Measurements from ENCODE around the gene TMEM74B. TPM values are rescaled to one million over a fixed set of nuclear protein-coding genes. Genes with fewer than 3 reads are reported as not detected.

The TMEM74B gene
- total RNA-seq, 1 experiment from 2014 or later = 1.1 TPM

DNA sequence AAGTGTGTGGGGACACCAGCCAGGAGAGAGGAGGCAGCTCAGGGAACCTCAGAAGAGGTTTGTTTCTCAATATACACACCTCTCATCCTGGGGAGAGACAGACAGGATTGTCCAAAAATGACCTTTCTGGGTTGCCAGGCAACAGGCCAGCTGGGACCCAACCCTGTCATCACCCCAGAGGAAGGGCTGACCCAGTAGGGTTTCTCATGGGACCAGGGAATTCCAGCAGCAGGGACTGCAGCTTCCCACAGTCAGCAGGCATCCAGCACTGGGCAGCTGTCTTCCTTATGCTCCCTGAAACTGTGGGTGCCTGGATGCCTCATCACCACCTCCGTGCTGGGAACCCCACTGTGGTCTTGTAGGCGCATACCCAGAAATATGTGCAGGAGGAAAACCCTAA is 19.8 kb upstream of the TMEM74B start:
- no peaks in the 10 kb centered on the region for H3K9me3 ChIP-seq (ENCODE audit: control insufficient read depth, insufficient read depth, low read depth, low read length)
- intact Hi-C loops (cut with micrococcal nuclease; ENCODE audit: unreplicated experiment) (no loop called here), in situ Hi-C loops (cut with HindIII; ENCODE audit: low pct_unique_long_range_greater_than_20kb, low sequenced_read_pairs) (no loop called here)
- CTCF ChIA-PET = no interaction called here
- BruUV-seq (replicated peaks) = no TSS peak
- no peak overlapping the region for H3K27ac ChIP-seq (ENCODE audit: low read length)
- H3K27me3 ChIP-seq (ENCODE audit: control insufficient read depth, insufficient read depth, low read length) = peaks cover 3% of the 10 kb centered on the region; the same call in 1 of the 2 replicates
- TF ChIP-seq SIN3A (IDR thresholded peaks at IDR 0.05; ENCODE audit: borderline replicate concordance, insufficient read depth, low read depth, low read length) (no peak), TCF7L2 (IDR thresholded peaks at IDR 0.05; ENCODE audit: low read depth, low read length) (no peak), POLR2AphosphoS5 (IDR thresholded peaks at IDR 0.05; ENCODE audit: low read depth, low read length) (no peak)
- TF ChIP-seq, protein P1, sequence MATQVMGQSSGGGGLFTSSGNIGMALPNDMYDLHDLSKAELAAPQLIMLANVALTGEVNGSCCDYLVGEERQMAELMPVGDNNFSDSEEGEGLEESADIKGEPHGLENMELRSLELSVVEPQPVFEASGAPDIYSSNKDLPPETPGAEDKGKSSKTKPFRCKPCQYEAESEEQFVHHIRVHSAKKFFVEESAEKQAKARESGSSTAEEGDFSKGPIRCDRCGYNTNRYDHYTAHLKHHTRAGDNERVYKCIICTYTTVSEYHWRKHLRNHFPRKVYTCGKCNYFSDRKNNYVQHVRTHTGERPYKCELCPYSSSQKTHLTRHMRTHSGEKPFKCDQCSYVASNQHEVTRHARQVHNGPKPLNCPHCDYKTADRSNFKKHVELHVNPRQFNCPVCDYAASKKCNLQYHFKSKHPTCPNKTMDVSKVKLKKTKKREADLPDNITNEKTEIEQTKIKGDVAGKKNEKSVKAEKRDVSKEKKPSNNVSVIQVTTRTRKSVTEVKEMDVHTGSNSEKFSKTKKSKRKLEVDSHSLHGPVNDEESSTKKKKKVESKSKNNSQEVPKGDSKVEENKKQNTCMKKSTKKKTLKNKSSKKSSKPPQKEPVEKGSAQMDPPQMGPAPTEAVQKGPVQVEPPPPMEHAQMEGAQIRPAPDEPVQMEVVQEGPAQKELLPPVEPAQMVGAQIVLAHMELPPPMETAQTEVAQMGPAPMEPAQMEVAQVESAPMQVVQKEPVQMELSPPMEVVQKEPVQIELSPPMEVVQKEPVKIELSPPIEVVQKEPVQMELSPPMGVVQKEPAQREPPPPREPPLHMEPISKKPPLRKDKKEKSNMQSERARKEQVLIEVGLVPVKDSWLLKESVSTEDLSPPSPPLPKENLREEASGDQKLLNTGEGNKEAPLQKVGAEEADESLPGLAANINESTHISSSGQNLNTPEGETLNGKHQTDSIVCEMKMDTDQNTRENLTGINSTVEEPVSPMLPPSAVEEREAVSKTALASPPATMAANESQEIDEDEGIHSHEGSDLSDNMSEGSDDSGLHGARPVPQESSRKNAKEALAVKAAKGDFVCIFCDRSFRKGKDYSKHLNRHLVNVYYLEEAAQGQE (IDR thresholded peaks at IDR 0.05; ENCODE audit: insufficient read depth in 1 of 2, low read depth in 2 of 2, low read length in 1 of 2) = no peak
- TF ChIP-seq, protein P2, sequence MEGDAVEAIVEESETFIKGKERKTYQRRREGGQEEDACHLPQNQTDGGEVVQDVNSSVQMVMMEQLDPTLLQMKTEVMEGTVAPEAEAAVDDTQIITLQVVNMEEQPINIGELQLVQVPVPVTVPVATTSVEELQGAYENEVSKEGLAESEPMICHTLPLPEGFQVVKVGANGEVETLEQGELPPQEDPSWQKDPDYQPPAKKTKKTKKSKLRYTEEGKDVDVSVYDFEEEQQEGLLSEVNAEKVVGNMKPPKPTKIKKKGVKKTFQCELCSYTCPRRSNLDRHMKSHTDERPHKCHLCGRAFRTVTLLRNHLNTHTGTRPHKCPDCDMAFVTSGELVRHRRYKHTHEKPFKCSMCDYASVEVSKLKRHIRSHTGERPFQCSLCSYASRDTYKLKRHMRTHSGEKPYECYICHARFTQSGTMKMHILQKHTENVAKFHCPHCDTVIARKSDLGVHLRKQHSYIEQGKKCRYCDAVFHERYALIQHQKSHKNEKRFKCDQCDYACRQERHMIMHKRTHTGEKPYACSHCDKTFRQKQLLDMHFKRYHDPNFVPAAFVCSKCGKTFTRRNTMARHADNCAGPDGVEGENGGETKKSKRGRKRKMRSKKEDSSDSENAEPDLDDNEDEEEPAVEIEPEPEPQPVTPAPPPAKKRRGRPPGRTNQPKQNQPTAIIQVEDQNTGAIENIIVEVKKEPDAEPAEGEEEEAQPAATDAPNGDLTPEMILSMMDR (IDR thresholded peaks at IDR 0.05) = no peak
- no peak for ATAC-seq
- DNase-seq (ENCODE audit: low read depth, low spot score) = no peak
- H3K4me1 ChIP-seq (ENCODE audit: control insufficient read depth, insufficient read depth, low read length) = no peaks in the 10 kb centered on the region
- POLR2A ChIA-PET = no interaction called here
- no peaks in the 10 kb centered on the region for H3K36me3 ChIP-seq (ENCODE audit: control insufficient read depth, insufficient read depth, low read length)
- H3K4me3 ChIP-seq (ENCODE audit: low read depth in 2 of 2, low read length in 2 of 2) = no peak overlapping the region

DNA sequence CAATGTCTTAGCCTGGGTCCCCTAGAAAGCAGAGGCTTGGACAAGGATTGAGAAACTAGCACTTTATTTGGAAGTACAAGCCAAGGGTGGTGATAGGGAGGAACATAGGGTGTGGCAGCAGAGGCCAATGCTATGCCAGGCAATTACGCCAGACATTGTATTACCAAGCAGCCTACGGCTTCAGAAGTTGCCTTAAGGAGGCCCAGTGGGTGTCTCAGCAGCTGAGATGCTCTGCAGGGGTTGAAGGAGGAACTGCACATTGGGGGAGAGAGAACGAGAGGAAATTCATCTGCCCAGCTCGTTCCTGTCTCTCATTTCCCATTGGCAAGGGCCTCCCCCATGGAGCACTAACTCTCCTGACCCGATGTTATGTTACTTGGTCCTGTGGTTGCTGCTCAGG is 19.3 kb upstream of the TMEM74B start:
- Histone ChIP-seq H3K36me3 (ENCODE audit: control insufficient read depth, insufficient read depth, low read length) (no peaks in the 10 kb centered on the region), H3K4me3 (ENCODE audit: low read depth in 2 of 2, low read length in 2 of 2) (no peak overlapping the region), H3K27me3 (ENCODE audit: control insufficient read depth, insufficient read depth, low read length) (peaks cover 3% of the 10 kb centered on the region; the same call in 1 of the 2 replicates), H3K4me1 (ENCODE audit: control insufficient read depth, insufficient read depth, low read length) (no peaks in the 10 kb centered on the region), H3K9me3 (ENCODE audit: control insufficient read depth, insufficient read depth, low read depth, low read length) (no peaks in the 10 kb centered on the region), H3K27ac (ENCODE audit: low read length) (no peak overlapping the region)
- no TSS peak for BruUV-seq (replicated peaks)
- ATAC-seq (no peak), DNase-seq (ENCODE audit: low read depth, low spot score) (no peak)
- ChIA-PET CTCF (no interaction called here), POLR2A (interaction anchor here (0.6 kb wide), 1 partner anchor 431 kb away, joined by 3 read pairs; no protein-coding TSS in a partner anchor)
- in situ Hi-C loops (cut with HindIII; ENCODE audit: low pct_unique_long_range_greater_than_20kb, low sequenced_read_pairs) (no loop called here), intact Hi-C loops (cut with micrococcal nuclease; ENCODE audit: unreplicated experiment) (no loop called here)
- TF ChIP-seq POLR2AphosphoS5 (IDR thresholded peaks at IDR 0.05; ENCODE audit: low read depth, low read length) (no peak), SIN3A (IDR thresholded peaks at IDR 0.05; ENCODE audit: borderline replicate concordance, insufficient read depth, low read depth, low read length) (no peak), TCF7L2 (IDR thresholded peaks at IDR 0.05; ENCODE audit: low read depth, low read length) (no peak)
- TF ChIP-seq, protein P2 (IDR thresholded peaks at IDR 0.05) = no peak
- TF ChIP-seq, protein P1 (IDR thresholded peaks at IDR 0.05; ENCODE audit: insufficient read depth in 1 of 2, low read depth in 2 of 2, low read length in 1 of 2) = no peak
